ENCODE measurements around the gene LRRC51. TPM values are rescaled to one million over a fixed set of nuclear protein-coding genes. Genes with fewer than 3 reads are reported as not detected.
A peak's percentile ranks its signal among the peaks of the same experiment; 100 is the strongest.

LRRC51 gene
- total RNA-seq, 2 donors from 2014 or later: 6.1 to 24.0 TPM

GRCh38 chr11:72066855-72067254, 13.8 kb upstream of the LRRC51 start:
- Histone ChIP-seq H3K4me3 (no peak overlapping the region), H3K4me1 (ENCODE audit: control insufficient read depth in 1 of 2, low read depth in 2 of 2) (peaks cover 25 to 38% of the 10 kb centered on the region in 2 donors), H3K36me3 (no peaks in the 10 kb centered on the region), H3K27me3 (replicated peaks; ENCODE audit: insufficient read depth) (no peaks in the 10 kb centered on the region), H3K27ac (no peak overlapping the region), H3K9me3 (no peaks in the 10 kb centered on the region)
- ATAC-seq (ENCODE audit: insufficient number of reproducible peaks, low FRiP score, low read depth) (no peak), DNase-seq (ENCODE audit: low spot score) (no peak)
- no peak for TF ChIP-seq CTCF (IDR thresholded peaks at IDR 0.05)

GRCh38 chr11:72067266-72067665, 13.4 kb upstream of the LRRC51 start:
- H3K4me3 ChIP-seq: no peak overlapping the region
- H3K9me3 ChIP-seq: no peaks in the 10 kb centered on the region
- no peaks in the 10 kb centered on the region for H3K36me3 ChIP-seq
- ATAC-seq (ENCODE audit: insufficient number of reproducible peaks, low FRiP score, low read depth) (no peak), DNase-seq (ENCODE audit: low spot score) (no peak)
- peak overlapping the region; percentile 11 to 13 for H3K27ac ChIP-seq
- TF ChIP-seq CTCF (IDR thresholded peaks at IDR 0.05): no peak
- H3K4me1 ChIP-seq (ENCODE audit: control insufficient read depth in 1 of 2, low read depth in 2 of 2): peaks cover 28 to 42% of the 10 kb centered on the region in 2 donors
- H3K27me3 ChIP-seq (replicated peaks; ENCODE audit: insufficient read depth): no peaks in the 10 kb centered on the region

- H3K9me3 ChIP-seq: no peaks in the 10 kb centered on the region
- DNase-seq (ENCODE audit: low spot score): no peak
- TF ChIP-seq CTCF (IDR thresholded peaks at IDR 0.05): no peak
- H3K36me3 ChIP-seq: no peaks in the 10 kb centered on the region
- H3K4me3 ChIP-seq: no peak overlapping the region
- peaks cover 31 to 46% of the 10 kb centered on the region in 2 donors for H3K4me1 ChIP-seq (ENCODE audit: control insufficient read depth in 1 of 2, low read depth in 2 of 2)
- no peak for ATAC-seq (ENCODE audit: insufficient number of reproducible peaks, low FRiP score, low read depth)
- no peaks in the 10 kb centered on the region for H3K27me3 ChIP-seq (replicated peaks; ENCODE audit: insufficient read depth)
- peak overlapping the region; percentile 11 to 89 for H3K27ac ChIP-seq
Observed at GRCh38 chr11:72067676-72068075, 13.0 kb upstream of the LRRC51 start.

GRCh38 chr11:72069200-72069599, 11.4 kb upstream of the LRRC51 start:
- no peak for TF ChIP-seq CTCF (IDR thresholded peaks at IDR 0.05)
- Histone ChIP-seq H3K27ac (peak overlapping the region; percentile 68 to 89), H3K27me3 (replicated peaks; ENCODE audit: insufficient read depth) (no peaks in the 10 kb centered on the region), H3K9me3 (no peaks in the 10 kb centered on the region), H3K4me1 (ENCODE audit: control insufficient read depth in 1 of 2, low read depth in 2 of 2) (peaks cover 31 to 46% of the 10 kb centered on the region in 2 donors), H3K36me3 (no peaks in the 10 kb centered on the region), H3K4me3 (peak overlapping the region; percentile 39)
- DNase-seq (ENCODE audit: low spot score) (no peak), ATAC-seq (ENCODE audit: insufficient number of reproducible peaks, low FRiP score, low read depth) (no peak)

- Histone ChIP-seq H3K27me3 (replicated peaks; ENCODE audit: insufficient read depth) (no peaks in the 10 kb centered on the region), H3K36me3 (no peaks in the 10 kb centered on the region), H3K4me3 (peak overlapping the region; percentile 39), H3K27ac (peak overlapping the region; percentile 68 to 89), H3K4me1 (ENCODE audit: control insufficient read depth in 1 of 2, low read depth in 2 of 2) (peaks cover 31 to 46% of the 10 kb centered on the region in 2 donors), H3K9me3 (no peaks in the 10 kb centered on the region)
- ATAC-seq (ENCODE audit: insufficient number of reproducible peaks, low FRiP score, low read depth): peak; percentile 94
- no peak for TF ChIP-seq CTCF (IDR thresholded peaks at IDR 0.05)
- peak; percentile 85 for DNase-seq (ENCODE audit: low spot score)
Observed at GRCh38 chr11:72069787-72070251, 10.8 kb upstream of the LRRC51 start.
